ENCODE measurements around the gene ENTREP3. TPM values are rescaled to one million over a fixed set of nuclear protein-coding genes. Genes with fewer than 3 reads are reported as not detected.

Gene ENTREP3
- total RNA-seq, 6 experiments from 2014 or later = 7.2 to 13.0 (median 9.6) TPM

DNA sequence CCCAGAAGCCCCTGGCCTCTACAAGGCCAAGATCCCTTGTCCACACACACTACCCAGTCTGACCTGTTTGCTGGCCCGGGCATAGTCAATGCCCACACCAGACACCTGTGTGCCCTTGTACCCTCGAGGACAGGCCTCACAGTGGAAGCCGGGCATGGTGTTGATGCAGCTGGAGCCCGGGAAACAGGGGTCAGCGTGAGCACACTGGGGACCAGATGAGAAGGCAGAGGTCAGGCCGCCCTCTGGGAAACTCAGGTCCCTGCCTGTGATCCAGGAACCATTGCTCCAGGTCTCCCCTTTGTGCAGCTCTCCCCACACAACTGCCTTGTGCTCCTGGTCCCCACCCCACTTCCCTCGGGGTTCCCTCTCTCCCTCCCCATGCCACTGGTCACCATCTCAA is 53.1 kb downstream of the ENTREP3 start:
- Histone ChIP-seq H3K4me1 (no peaks in the 10 kb centered on the region), H3K36me3 (no peaks in the 10 kb centered on the region), H3K27me3 (no peaks in the 10 kb centered on the region), H3K27ac (no peak overlapping the region), H3K4me3 (no peak overlapping the region), H3K9me3 (no peaks in the 10 kb centered on the region)
- DNase-seq = no peak
- ATAC-seq = no peak
- TF ChIP-seq POLR2A (IDR thresholded peaks at IDR 0.05) = no peak
- TF ChIP-seq, protein P1, sequence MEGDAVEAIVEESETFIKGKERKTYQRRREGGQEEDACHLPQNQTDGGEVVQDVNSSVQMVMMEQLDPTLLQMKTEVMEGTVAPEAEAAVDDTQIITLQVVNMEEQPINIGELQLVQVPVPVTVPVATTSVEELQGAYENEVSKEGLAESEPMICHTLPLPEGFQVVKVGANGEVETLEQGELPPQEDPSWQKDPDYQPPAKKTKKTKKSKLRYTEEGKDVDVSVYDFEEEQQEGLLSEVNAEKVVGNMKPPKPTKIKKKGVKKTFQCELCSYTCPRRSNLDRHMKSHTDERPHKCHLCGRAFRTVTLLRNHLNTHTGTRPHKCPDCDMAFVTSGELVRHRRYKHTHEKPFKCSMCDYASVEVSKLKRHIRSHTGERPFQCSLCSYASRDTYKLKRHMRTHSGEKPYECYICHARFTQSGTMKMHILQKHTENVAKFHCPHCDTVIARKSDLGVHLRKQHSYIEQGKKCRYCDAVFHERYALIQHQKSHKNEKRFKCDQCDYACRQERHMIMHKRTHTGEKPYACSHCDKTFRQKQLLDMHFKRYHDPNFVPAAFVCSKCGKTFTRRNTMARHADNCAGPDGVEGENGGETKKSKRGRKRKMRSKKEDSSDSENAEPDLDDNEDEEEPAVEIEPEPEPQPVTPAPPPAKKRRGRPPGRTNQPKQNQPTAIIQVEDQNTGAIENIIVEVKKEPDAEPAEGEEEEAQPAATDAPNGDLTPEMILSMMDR (IDR thresholded peaks at IDR 0.05) = no peak
- intact Hi-C loops (cut with DNase I) = no loop called here
- WGBS (ENCODE audit: insufficient coverage, low coverage, low lambda C conversion rate, missing lambda C conversion rate) = no CpG with 5 or more reads among the region's 7 CpGs

DNA sequence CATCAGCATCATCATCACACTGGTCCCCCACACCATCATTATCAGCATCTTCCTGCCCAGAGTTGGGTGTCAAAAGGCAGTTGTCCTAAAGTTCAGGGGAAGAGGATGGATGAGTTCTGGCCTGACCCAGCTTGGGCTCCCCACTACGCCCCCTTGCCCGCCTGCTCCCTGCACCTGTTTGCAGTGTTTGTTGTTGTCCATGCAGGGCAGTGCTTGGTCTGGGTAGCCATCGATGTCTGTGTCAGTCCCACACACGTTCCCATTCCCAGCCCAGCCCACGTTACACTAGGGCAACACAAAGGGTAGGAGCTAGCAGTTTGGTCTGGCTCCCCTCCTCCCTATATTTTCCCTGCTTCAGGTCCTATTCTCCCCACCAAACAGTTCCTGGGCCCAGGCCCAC is 54.4 kb downstream of the ENTREP3 start:
- no peaks in the 10 kb centered on the region for H3K4me1 ChIP-seq
- H3K27ac ChIP-seq = no peak overlapping the region
- H3K9me3 ChIP-seq = no peaks in the 10 kb centered on the region
- TF ChIP-seq POLR2A (IDR thresholded peaks at IDR 0.05) = no peak
- TF ChIP-seq, protein P1 (IDR thresholded peaks at IDR 0.05) = no peak
- no peaks in the 10 kb centered on the region for H3K27me3 ChIP-seq
- DNase-seq (no peak), ATAC-seq (no peak)
- H3K4me3 ChIP-seq = no peak overlapping the region
- intact Hi-C loops (cut with DNase I) = no loop called here
- WGBS (ENCODE audit: insufficient coverage, low coverage, low lambda C conversion rate, missing lambda C conversion rate) = no CpG with 5 or more reads among the region's 5 CpGs
- no peaks in the 10 kb centered on the region for H3K36me3 ChIP-seq

GRCh38 chr1:155199792-155200191 is 55.5 kb downstream of the ENTREP3 start:
- WGBS (ENCODE audit: insufficient coverage, low coverage, low lambda C conversion rate, missing lambda C conversion rate) = 81% methylated on average over 3 of the region's 4 CpGs

DNA sequence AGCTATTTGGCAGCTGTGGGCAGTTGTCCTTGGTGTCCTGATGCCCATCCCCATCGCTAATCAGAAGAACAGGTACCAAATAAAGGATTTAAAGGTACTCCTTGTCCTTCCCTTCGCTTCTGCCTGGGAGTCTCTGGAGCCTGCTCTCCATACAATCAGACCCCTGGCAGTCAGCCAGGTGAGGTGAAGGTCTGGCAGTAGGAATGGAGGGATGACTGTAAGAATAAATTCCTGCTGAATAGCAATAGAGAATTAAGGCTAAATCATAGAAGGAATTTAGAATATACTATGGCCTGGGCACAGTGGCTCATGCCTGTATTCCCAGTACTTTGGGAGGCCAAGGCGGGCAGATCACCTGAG is 56.8 kb downstream of the ENTREP3 start:
- Histone ChIP-seq H3K4me1 (peaks cover 0 to 16% (median 2%) of the 10 kb centered on the region in 4 donors), H3K9me3 (no peaks in the 10 kb centered on the region), H3K27me3 (no peaks in the 10 kb centered on the region), H3K27ac (no peak overlapping the region), H3K36me3 (no peaks in the 10 kb centered on the region), H3K4me3 (no peak overlapping the region)
- no peak for TF ChIP-seq POLR2A (IDR thresholded peaks at IDR 0.05)
- TF ChIP-seq, protein P1 (IDR thresholded peaks at IDR 0.05) = no peak
- intact Hi-C loops (cut with DNase I) = no loop called here
- DNase-seq = no peak
- WGBS (ENCODE audit: insufficient coverage, low coverage, low lambda C conversion rate, missing lambda C conversion rate) = 85% methylated on average over 2 of the region's 3 CpGs
- no peak for ATAC-seq

More at GRCh38 chr1:155199792-155200191, 55.5 kb downstream of the ENTREP3 start:
- no peaks in the 10 kb centered on the region for H3K36me3 ChIP-seq
- peaks cover 0 to 3% (median 0%) of the 10 kb centered on the region in 4 donors for H3K4me1 ChIP-seq
- intact Hi-C loops (cut with DNase I) = no loop called here
- no peak overlapping the region for H3K27ac ChIP-seq
- no peaks in the 10 kb centered on the region for H3K27me3 ChIP-seq
- DNase-seq = no peak
- no peak overlapping the region for H3K4me3 ChIP-seq
- no peak for ATAC-seq
- no peaks in the 10 kb centered on the region for H3K9me3 ChIP-seq
- TF ChIP-seq POLR2A (IDR thresholded peaks at IDR 0.05) = no peak
- TF ChIP-seq, protein P1 (IDR thresholded peaks at IDR 0.05) = no peak
